GM06990 (cell line): ENCODE data around the gene LMAN1L.

Source experiments
- DNase-seq: peaks from one replicate; pipeline ENCODE4 v3.0.0-alpha.2; 2011; ENCODE audit not compliant: insufficient read length; ENCODE audit errors: extremely low read depth
- H3K27me3 ChIP-seq: replicated peaks from 2 replicates; pipeline ENCODE4 v1.6.0; 2011; ENCODE audit warnings: low read length; ENCODE audit not compliant: control insufficient read depth, insufficient read depth
- H3K36me3 ChIP-seq: 2 replicates; pipeline ENCODE4 v1.5.1; 2011; ENCODE audit warnings: low read length; ENCODE audit not compliant: control insufficient read depth, insufficient read depth
- H3K4me3 ChIP-seq: replicated peaks from 2 replicates; pipeline ENCODE4 v1.5.1; 2011; ENCODE audit warnings: low read depth, mild to moderate bottlenecking, control low read depth, low read length
- TF ChIP-seq, protein P1 (sequence below): IDR thresholded peaks from 2 replicates; pipeline ENCODE4 v1.5.1; 2011; ENCODE audit warnings: low read length, control low read depth, mild to moderate bottlenecking, inconsistent platforms; ENCODE audit not compliant: insufficient read depth, poor library complexity, severe bottlenecking

The LMAN1L gene

DNA sequence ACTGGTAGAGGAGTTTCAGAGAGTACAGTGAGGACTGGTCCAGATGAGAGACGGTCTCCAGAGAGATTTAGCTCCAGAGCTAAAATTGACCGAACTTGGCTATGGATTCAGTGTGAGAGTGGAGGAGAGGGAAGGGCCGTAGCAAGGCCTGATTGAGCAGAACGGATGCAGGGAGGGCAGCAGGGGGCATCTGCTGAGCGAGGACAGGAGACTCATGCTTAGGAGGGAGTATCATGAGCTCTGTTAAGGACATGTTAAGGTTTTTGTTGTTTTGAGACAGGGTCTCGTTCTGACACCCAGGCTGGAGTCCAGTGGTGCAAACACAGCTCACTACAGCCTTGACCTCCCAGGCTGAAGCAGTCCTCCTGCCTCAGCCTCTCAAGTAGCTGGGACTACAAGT, 7.7 kb upstream of the LMAN1L start:
- TF ChIP-seq, protein P1, sequence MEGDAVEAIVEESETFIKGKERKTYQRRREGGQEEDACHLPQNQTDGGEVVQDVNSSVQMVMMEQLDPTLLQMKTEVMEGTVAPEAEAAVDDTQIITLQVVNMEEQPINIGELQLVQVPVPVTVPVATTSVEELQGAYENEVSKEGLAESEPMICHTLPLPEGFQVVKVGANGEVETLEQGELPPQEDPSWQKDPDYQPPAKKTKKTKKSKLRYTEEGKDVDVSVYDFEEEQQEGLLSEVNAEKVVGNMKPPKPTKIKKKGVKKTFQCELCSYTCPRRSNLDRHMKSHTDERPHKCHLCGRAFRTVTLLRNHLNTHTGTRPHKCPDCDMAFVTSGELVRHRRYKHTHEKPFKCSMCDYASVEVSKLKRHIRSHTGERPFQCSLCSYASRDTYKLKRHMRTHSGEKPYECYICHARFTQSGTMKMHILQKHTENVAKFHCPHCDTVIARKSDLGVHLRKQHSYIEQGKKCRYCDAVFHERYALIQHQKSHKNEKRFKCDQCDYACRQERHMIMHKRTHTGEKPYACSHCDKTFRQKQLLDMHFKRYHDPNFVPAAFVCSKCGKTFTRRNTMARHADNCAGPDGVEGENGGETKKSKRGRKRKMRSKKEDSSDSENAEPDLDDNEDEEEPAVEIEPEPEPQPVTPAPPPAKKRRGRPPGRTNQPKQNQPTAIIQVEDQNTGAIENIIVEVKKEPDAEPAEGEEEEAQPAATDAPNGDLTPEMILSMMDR = no peak
- Histone ChIP-seq H3K4me3 (no peak overlapping the region), H3K27me3 (no peaks in the 10 kb centered on the region), H3K36me3 (peaks cover 44% of the 10 kb centered on the region)
- DNase-seq = no peak

DNA sequence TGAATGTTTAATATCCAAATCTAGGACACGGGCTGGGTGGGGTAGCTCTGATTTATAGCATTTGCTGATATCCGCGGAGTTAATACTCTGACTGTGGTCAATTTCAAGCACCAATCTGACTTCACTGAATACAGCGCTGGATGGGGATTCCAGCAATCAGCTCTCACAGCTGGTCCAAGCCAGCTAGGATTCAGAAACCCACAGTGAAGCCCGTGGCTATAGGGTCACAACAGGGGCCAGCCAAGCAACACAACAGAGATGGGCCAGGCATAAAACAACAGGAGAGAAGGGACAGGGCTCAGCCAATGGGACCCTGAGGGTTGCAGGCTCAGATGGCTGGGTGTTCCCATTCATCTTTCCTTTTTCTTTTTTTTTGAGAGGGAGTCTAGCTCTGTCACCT, 5.4 kb upstream of the LMAN1L start:
- Histone ChIP-seq H3K27me3 (no peaks in the 10 kb centered on the region), H3K4me3 (no peak overlapping the region), H3K36me3 (peaks cover 22% of the 10 kb centered on the region)
- TF ChIP-seq, protein P1 = no peak
- no peak for DNase-seq

DNA sequence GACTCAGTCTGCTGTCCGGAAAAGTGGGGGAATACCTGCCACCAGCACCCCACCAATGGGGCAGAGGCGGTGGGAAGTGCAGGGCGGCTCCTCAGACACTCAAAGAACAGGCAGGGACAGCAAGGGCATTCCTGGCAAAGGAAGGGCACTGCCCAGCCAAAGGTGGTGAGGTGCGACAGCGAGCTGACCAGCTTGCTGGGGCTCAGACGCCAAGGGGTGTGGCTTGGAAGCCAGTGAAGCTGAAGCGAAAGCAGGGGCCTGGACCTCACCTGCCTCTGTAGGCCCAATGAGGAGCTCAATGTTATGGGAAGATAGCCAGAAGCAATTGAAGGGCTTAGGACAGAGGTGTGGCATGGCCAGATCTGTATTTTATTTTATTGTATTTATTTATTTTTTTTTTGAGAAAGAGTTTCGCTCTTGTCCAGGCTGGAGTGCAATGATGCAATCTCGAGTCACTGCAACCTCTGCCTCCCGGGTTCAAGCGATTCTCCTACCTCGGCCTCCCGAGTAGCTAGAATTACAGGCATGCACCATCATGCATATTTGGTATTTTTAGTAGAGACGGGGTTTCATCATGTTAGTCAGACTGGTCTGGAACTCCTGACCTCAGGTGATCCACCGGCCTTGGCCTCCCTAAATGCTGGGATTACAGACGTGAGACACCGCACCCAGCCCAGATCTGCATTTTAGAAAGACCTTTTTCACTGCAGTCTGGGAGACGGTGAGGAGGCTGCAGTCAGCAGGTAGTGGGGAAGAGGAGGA, 4.4 kb upstream of the LMAN1L start:
- peaks cover 14% of the 10 kb centered on the region for H3K36me3 ChIP-seq
- TF ChIP-seq, protein P1 = no peak

DNA sequence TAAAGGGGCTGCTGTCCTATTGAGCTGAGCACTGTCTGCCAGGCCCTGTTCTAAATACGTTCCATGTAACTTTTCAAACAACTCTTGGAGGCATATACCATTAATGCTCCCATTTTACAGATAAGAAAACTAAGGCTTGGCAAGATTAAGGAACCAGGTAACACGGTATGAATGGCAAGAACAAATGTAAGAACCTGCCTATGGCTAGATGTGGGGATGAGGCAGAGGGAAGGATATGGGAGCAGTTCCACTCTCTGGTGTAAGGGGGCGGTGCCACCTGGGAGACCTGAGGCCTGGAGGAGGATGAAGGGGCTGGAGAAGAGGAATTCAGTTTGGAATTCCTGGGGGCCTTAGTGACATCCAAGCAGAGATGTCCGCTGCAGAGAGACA, 3.8 kb upstream of the LMAN1L start:
- Histone ChIP-seq H3K27me3 (no peaks in the 10 kb centered on the region), H3K4me3 (no peak overlapping the region), H3K36me3 (peaks cover 8% of the 10 kb centered on the region)
- TF ChIP-seq, protein P1 = no peak
- DNase-seq = no peak

More for the DNA sequence above, 4.4 kb upstream of the LMAN1L start:
- Histone ChIP-seq H3K4me3 (no peak overlapping the region), H3K27me3 (no peaks in the 10 kb centered on the region)
- DNase-seq = no peak

DNA sequence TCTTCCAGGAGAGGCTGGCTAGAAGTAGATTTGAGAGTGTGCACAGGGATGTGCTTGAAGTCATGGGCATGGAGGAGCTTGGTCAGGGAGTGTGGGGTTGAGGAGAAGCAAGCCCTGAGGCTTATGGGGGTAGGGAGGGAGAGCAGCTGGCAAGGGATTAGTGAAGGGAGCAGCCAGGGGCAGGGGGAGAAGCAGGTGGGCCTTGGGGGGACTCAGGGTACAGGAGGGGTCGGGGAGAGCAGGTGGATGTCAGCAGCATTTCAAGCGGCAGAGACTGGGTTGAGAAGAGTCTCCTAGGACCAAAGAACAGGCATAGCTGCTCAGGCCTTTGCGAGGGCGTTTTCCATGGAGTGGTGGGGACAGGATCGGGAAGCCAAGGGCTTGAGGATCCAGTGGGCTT, 3.4 kb upstream of the LMAN1L start:
- DNase-seq = no peak
- TF ChIP-seq, protein P1 = no peak
- peaks cover 6% of the 10 kb centered on the region for H3K36me3 ChIP-seq
- H3K4me3 ChIP-seq = no peak overlapping the region
- no peaks in the 10 kb centered on the region for H3K27me3 ChIP-seq
